ENCODE measurements around the gene ACTN4.

- TF ChIP-seq POLR2A (IDR thresholded peaks at IDR 0.05; ENCODE audit: low read depth, low read length), result no peak
- TF ChIP-seq POLR2AphosphoS5 (IDR thresholded peaks at IDR 0.05; ENCODE audit: low read depth, low read length), result no peak
Observed at GRCh38 chr19:38700902-38701454, 53.5 kb downstream of the ACTN4 start.

Data from GM12892 (cell line).